Gastroesophageal sphincter (tissue), 4 donors: ENCODE measurements around the gene DEAF1. TPM values are rescaled to one million over a fixed set of nuclear protein-coding genes. Genes with fewer than 3 reads are reported as not detected.

Source experiments
- ATAC-seq: fragments of 150-250 bp; one replicate; pipeline ENCODE4 v1.9.1; 2016; ENCODE audit warnings: mild to moderate bottlenecking, moderate library complexity
- H3K27ac ChIP-seq, 4 donors: fragments of 200-600 bp; sonication (generic) in 3 of 4; 1 replicate in 3 of 4; 2 replicates in 1 of 4; pipeline ENCODE4 v1.5.1; 2016 to 2019
- H3K27me3 ChIP-seq: fragments of 200-600 bp; sonication (generic); one replicate; pipeline ENCODE4 v1.5.1; 2019
- H3K36me3 ChIP-seq, 2 donors: fragments of 200-600 bp; sonication (generic); one replicate each; pipeline ENCODE4 v1.5.1; 2019; ENCODE audit warnings: control low read depth in 1 of 2
- H3K4me1 ChIP-seq, 3 donors: fragments of 200-600 bp; sonication (generic); 1 replicate in 2 of 3; 2 replicates in 1 of 3; pipeline ENCODE4 v1.5.1; 2016 to 2019; ENCODE audit warnings: control low read depth in 2 of 3
- H3K4me3 ChIP-seq, 2 donors: fragments of 200-600 bp; sonication (generic); one replicate each; pipeline ENCODE4 v1.5.1; 2019; ENCODE audit warnings: mild to moderate bottlenecking in 1 of 2, moderate library complexity in 1 of 2
- H3K9me3 ChIP-seq, 3 donors: fragments of 200-600 bp; sonication (generic); one replicate each; pipeline ENCODE4 v1.5.1; 2017 to 2019; ENCODE audit warnings: control low read depth in 2 of 3
- EP300 ChIP-seq: sonication (generic); formaldehyde crosslinking; IDR thresholded peaks from one replicate; pipeline ENCODE4 v1.6.1; 2017; ENCODE audit warnings: antibody characterized with exemption, mild to moderate bottlenecking
- POLR2A ChIP-seq, 2 donors: fragments of 450-650 bp; IDR thresholded peaks; one replicate each; pipeline ENCODE4 v1.6.1; 2017; ENCODE audit warnings: antibody characterized with exemption in 2 of 2, mild to moderate bottlenecking in 2 of 2, moderate library complexity in 1 of 2
- POLR2AphosphoS5 ChIP-seq: sonication (generic); formaldehyde crosslinking; IDR thresholded peaks from one replicate; pipeline ENCODE4 v1.6.1; 2017; ENCODE audit warnings: antibody characterized with exemption
- WGBS, 2 donors: methylation state at CpG; one replicate each; pipeline ENCODE4 v1.1.5; 2018; ENCODE audit warnings: low coverage in 1 of 2; 5-methylcytosine and 5-hydroxymethylcytosine counted together
- total RNA-seq, 4 donors: library from RNA; depleted of rRNA; stranded (reverse); fragments of >200 nt; gene quantifications; one replicate each; pipeline ENCODE4 v1.1.0, GENCODE V29; 2016
- TF ChIP-seq, protein P1 (sequence below), 4 experiments: fragments of 200-600 bp in 2 of 4; fragments of 450-650 bp in 2 of 4; sonication (generic) in 1 of 4; IDR thresholded peaks; one replicate each; pipeline ENCODE4 v1.5.1; 2017 to 2019; ENCODE audit warnings: antibody characterized with exemption in 4 of 4, mild to moderate bottlenecking in 2 of 4, moderate library complexity in 2 of 4

DEAF1 gene
- total RNA-seq, 4 donors from 2014 or later = 19.9 to 45.0 (median 35.0) TPM

DNA sequence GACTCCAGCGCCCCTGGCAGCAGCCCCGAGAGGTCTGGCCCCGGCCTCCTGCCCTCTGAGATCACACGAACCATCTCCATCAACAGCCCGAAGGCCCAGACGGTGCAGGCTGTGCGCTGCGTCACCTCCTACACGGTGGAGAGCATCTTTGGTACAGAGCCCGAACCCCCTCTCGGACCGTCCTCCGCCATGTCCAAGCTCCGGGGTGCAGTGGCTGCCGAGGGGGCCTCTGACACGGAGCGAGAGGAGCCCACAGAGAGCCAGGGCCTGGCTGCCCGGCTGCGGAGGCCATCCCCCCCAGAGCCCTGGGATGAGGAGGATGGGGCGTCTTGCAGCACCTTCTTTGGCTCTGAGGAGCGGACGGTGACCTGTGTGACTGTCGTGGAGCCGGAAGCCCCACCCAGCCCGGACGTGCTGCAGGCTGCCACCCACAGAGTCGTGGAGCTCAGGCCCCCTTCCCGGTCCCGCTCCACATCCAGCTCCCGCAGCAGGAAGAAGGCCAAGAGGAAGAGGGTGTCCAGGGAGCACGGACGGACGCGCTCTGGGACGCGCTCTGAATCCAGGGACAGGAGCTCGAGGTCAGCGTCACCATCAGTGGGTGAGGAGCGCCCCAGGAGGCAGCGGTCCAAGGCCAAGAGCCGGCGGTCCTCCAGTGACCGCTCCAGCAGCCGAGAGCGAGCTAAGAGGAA lies 86.9 kb downstream of the DEAF1 start:
- Histone ChIP-seq H3K9me3 (no peaks in the 10 kb centered on the region), H3K36me3 (peaks cover 0 to 100% of the 10 kb centered on the region in 2 donors), H3K4me3 (no peak overlapping the region), H3K4me1 (peaks cover 0 to 23% (median 4%) of the 10 kb centered on the region in 3 donors), H3K27ac (no peak overlapping the region), H3K27me3 (no peaks in the 10 kb centered on the region)
- 86 to 88% methylated on average over 11 to 14 of the region's 45 CpGs for WGBS, 2 donors
- ATAC-seq = no peak
- TF ChIP-seq EP300 (no peak), POLR2AphosphoS5 (no peak), POLR2A (IDR thresholded peaks at IDR 0.05) (no peak)
- TF ChIP-seq, protein P1, sequence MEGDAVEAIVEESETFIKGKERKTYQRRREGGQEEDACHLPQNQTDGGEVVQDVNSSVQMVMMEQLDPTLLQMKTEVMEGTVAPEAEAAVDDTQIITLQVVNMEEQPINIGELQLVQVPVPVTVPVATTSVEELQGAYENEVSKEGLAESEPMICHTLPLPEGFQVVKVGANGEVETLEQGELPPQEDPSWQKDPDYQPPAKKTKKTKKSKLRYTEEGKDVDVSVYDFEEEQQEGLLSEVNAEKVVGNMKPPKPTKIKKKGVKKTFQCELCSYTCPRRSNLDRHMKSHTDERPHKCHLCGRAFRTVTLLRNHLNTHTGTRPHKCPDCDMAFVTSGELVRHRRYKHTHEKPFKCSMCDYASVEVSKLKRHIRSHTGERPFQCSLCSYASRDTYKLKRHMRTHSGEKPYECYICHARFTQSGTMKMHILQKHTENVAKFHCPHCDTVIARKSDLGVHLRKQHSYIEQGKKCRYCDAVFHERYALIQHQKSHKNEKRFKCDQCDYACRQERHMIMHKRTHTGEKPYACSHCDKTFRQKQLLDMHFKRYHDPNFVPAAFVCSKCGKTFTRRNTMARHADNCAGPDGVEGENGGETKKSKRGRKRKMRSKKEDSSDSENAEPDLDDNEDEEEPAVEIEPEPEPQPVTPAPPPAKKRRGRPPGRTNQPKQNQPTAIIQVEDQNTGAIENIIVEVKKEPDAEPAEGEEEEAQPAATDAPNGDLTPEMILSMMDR (IDR thresholded peaks at IDR 0.05) = no peak

- H3K36me3 ChIP-seq = peaks cover 0 to 100% of the 10 kb centered on the region in 2 donors
- TF ChIP-seq, protein P1 (IDR thresholded peaks at IDR 0.05) = no peak
- TF ChIP-seq EP300 (no peak), POLR2A (IDR thresholded peaks at IDR 0.05) (no peak), POLR2AphosphoS5 (no peak)
These were observed 87.8 kb downstream of the DEAF1 start for GRCh38 chr11:607020-607780.

DNA sequence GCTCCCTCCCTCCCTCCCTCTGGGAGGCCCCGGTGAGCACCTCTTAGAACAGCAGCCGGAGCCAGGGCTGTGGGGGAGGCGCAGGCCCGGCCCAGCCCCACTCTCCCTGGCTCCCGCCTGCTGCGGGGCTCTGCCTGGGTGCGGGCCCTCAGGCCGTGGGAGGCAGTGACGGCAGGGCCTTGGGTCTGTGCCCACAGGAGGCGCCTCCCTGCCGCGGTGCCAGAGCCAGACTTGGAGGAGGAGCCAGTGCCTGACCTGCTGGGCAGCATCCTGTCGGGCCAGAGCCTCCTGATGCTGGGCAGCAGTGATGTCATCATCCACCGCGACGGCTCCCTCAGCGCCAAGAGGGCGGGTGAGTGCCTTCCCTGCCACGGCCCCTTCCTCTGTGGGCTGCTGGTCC lies 88.8 kb downstream of the DEAF1 start:
- H3K4me1 ChIP-seq = peaks cover 0 to 14% (median 0%) of the 10 kb centered on the region in 3 donors
- peak overlapping the region in 3 of 4 donors; percentile 64 to 80 (median 76) for H3K27ac ChIP-seq
- peak; percentile 90 for ATAC-seq
- TF ChIP-seq POLR2AphosphoS5 (peak; percentile 51), POLR2A (IDR thresholded peaks at IDR 0.05) (no peak), EP300 (no peak)
- TF ChIP-seq, protein P1 (IDR thresholded peaks at IDR 0.05) = no peak
- no peak overlapping the region for H3K4me3 ChIP-seq
- H3K9me3 ChIP-seq = no peaks in the 10 kb centered on the region
- no peaks in the 10 kb centered on the region for H3K27me3 ChIP-seq
- peaks cover 0 to 100% of the 10 kb centered on the region in 2 donors for H3K36me3 ChIP-seq
- WGBS, 2 donors = 38% methylated on average over 5 of the region's 19 CpGs; no CpG with 5 or more reads in 1 of the 2 donors

More at GRCh38 chr11:607020-607780, 87.8 kb downstream of the DEAF1 start:
- Histone ChIP-seq H3K27me3 (no peaks in the 10 kb centered on the region), H3K4me1 (peaks cover 0 to 14% (median 0%) of the 10 kb centered on the region in 3 donors), H3K27ac (peak overlapping the region in 3 of 4 donors; percentile 64 to 80 (median 76)), H3K4me3 (no peak overlapping the region), H3K9me3 (no peaks in the 10 kb centered on the region)
- WGBS, 2 donors = 100% methylated on average over 2 of the region's 35 CpGs
- no peak for ATAC-seq

- Histone ChIP-seq H3K9me3 (no peaks in the 10 kb centered on the region), H3K27ac (peak overlapping the region in 3 of 4 donors; percentile 64 to 80 (median 76)), H3K4me3 (no peak overlapping the region), H3K4me1 (peaks cover 0 to 14% (median 0%) of the 10 kb centered on the region in 3 donors), H3K27me3 (no peaks in the 10 kb centered on the region), H3K36me3 (peaks cover 0 to 100% of the 10 kb centered on the region in 2 donors)
- 100% methylated on average over 1 of the region's 33 CpGs; no CpG with 5 or more reads in 1 of the 2 donors for WGBS, 2 donors
- TF ChIP-seq, protein P1 (IDR thresholded peaks at IDR 0.05) = no peak
- TF ChIP-seq EP300 = no peak
- no peak for TF ChIP-seq POLR2AphosphoS5
- TF ChIP-seq POLR2A (IDR thresholded peaks at IDR 0.05) = no peak
- ATAC-seq = no peak
These were observed 89.5 kb downstream of the DEAF1 start for GRCh38 chr11:605286-606129.
